DND-41 (cell line): ENCODE measurements around the gene NOL9.

Experiments
- EZH2 ChIP-seq: IDR thresholded peaks from 3 replicates; pipeline ENCODE4 v1.6.1; 2012; ENCODE audit warnings: borderline replicate concordance, low read depth, mild to moderate bottlenecking, moderate library complexity, low read length, inconsistent platforms; ENCODE audit not compliant: severe bottlenecking
- TF ChIP-seq, protein P1 (sequence below): IDR thresholded peaks from 2 replicates; pipeline ENCODE4 v1.5.1; 2012; ENCODE audit warnings: borderline replicate concordance, low read length, moderate library complexity, mild to moderate bottlenecking; ENCODE audit not compliant: poor library complexity, severe bottlenecking; ENCODE audit errors: extremely low read depth

DNA sequence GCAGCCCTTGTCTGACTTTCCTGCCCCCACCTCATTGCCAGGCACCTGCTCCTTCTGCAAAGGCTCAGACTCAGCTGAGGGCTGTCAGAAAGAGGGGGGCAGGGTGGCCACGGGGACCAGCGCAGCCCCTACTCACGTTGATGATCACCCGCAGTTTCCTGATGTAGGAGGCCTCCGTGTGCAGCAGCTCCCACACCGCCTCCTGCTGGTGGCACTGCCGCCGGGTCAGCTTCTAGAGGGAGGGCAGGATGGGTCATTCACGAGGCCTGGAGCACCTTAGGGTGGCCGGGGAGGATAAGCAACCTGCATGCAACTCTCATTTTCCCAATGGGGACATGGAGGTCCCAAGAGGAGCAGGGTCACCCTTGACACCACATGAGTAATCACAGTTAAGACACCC is 81.9 kb downstream of the NOL9 start:
- TF ChIP-seq, protein P1, sequence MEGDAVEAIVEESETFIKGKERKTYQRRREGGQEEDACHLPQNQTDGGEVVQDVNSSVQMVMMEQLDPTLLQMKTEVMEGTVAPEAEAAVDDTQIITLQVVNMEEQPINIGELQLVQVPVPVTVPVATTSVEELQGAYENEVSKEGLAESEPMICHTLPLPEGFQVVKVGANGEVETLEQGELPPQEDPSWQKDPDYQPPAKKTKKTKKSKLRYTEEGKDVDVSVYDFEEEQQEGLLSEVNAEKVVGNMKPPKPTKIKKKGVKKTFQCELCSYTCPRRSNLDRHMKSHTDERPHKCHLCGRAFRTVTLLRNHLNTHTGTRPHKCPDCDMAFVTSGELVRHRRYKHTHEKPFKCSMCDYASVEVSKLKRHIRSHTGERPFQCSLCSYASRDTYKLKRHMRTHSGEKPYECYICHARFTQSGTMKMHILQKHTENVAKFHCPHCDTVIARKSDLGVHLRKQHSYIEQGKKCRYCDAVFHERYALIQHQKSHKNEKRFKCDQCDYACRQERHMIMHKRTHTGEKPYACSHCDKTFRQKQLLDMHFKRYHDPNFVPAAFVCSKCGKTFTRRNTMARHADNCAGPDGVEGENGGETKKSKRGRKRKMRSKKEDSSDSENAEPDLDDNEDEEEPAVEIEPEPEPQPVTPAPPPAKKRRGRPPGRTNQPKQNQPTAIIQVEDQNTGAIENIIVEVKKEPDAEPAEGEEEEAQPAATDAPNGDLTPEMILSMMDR: peak; percentile 51
- no peak for TF ChIP-seq EZH2
